Measurements from ENCODE around the gene SPATA17. TPM values are rescaled to one million over a fixed set of nuclear protein-coding genes. Genes with fewer than 3 reads are reported as not detected.

SPATA17 gene
- total RNA-seq, 1 experiment from 2014 or later = 1.7 TPM

DNA sequence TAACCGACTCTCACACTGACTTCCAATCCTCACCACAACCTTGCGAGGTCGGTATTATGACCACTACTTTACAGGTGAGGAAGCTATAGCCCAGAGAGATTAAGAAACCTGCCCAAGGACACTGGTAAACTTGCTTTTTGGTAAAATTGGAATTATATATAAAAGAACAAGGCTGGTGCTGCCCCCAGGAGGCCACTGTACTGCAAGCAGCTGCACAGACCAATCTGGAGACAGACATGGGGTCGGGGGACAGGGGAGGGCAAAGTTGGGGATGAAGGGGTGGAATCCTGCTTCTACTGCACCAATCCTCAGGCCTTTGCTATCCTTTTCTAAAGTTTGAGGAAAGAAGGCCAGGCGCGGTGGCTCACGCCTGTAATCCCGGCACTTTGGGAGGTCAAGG lies 280.8 kb downstream of the SPATA17 start:
- no peak for DNase-seq (ENCODE audit: low read depth)

DNA sequence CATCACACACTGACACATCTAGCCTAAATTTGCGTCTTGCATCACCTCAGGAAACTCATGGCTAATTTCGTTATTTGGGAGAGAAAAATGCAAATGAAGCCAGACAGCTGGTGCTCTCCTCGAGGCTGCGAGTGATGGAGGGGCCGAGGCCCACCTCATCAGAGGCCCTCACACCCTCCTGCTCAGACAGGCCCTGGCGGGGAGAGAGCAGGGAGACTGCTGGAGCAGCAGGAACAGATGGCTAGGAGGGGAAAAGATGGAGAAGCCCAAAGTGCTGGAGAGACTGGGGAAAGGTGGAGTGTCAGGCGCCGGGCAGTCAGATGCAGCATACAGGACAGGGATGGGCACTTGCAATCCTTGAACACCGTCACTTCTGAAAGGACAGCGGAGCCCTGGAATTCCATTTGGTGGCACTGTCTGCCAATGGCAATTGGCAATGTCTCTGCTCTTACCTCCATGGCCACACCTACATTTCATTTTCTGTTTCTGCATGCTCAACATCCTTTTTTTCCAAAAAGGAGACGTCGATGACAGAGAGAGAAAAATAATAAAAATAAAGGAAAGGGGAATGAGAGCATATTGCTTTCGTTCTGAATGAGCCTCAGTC lies 286.2 kb downstream of the SPATA17 start:
- no peak for DNase-seq (ENCODE audit: low read depth)

DNA sequence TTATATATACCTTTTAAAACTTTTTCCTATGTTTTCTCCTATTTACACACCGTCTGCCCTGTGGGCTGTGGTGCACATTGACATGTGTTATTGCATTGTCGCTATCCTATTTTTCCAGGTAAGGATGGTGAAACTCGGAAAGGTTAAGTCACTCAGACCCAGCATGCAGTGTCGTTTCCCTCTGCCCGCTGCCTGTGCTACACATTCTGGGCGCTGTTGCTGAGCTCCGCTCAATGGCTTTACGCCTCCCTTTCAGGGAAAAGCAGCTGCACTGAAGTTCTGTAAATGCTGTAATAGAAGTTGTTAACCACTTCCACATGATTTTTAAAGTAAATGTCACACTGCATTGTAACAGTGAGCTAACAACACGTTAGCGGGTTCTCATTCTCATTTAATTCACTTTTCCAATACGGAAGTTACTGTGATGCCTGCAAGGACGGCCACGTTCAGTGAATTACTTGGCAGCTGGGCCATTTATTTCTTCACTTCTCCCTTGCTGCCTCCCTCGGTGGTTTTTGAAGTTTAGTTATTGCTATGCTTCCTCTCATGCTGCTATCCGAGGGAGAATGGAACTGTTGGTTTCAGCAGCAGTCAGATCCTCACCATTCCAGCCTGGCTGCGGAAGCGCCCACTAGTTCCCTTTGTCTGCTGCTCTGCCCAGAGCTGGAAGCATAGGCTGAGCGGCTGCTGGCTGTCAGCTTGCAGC lies 288.7 kb downstream of the SPATA17 start:
- DNase-seq (ENCODE audit: low read depth) = peak; percentile 7

Other genes with a start within 250 kb of the SPATA17 start
- gene GPATCH2, start 254 bp upstream of the SPATA17 start, total RNA-seq (2014; rRNA removed; shearing (Covaris generic)) = 12.3 and 17.2 TPM in 2 replicates